ENCODE measurements around the gene GBGT1.

Gene GBGT1

GRCh38 chr9:133160742-133161546, 2.8 kb downstream of the GBGT1 start:
- DNase-seq (ENCODE audit: insufficient read length, low spot score) (peak; percentile 81), FAIRE-seq (no peak)
- TF ChIP-seq, protein P1, sequence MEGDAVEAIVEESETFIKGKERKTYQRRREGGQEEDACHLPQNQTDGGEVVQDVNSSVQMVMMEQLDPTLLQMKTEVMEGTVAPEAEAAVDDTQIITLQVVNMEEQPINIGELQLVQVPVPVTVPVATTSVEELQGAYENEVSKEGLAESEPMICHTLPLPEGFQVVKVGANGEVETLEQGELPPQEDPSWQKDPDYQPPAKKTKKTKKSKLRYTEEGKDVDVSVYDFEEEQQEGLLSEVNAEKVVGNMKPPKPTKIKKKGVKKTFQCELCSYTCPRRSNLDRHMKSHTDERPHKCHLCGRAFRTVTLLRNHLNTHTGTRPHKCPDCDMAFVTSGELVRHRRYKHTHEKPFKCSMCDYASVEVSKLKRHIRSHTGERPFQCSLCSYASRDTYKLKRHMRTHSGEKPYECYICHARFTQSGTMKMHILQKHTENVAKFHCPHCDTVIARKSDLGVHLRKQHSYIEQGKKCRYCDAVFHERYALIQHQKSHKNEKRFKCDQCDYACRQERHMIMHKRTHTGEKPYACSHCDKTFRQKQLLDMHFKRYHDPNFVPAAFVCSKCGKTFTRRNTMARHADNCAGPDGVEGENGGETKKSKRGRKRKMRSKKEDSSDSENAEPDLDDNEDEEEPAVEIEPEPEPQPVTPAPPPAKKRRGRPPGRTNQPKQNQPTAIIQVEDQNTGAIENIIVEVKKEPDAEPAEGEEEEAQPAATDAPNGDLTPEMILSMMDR (IDR thresholded peaks at IDR 0.05; ENCODE audit: insufficient read depth, missing control alignments) = peak; percentile 50

- DNase-seq (ENCODE audit: insufficient read length, low spot score) = no peak
- TF ChIP-seq, protein P1 (IDR thresholded peaks at IDR 0.05; ENCODE audit: insufficient read depth, missing control alignments) = no peak
- FAIRE-seq = no peak
Observed at GRCh38 chr9:133158695-133159094, 5.0 kb downstream of the GBGT1 start.

GRCh38 chr9:133155156-133155555, 8.6 kb downstream of the GBGT1 start:
- FAIRE-seq (no peak), DNase-seq (ENCODE audit: insufficient read length, low spot score) (no peak)
- TF ChIP-seq, protein P1 (IDR thresholded peaks at IDR 0.05; ENCODE audit: insufficient read depth, missing control alignments) = no peak

- TF ChIP-seq, protein P1 (IDR thresholded peaks at IDR 0.05; ENCODE audit: insufficient read depth, missing control alignments) = no peak
- FAIRE-seq (no peak), DNase-seq (ENCODE audit: insufficient read length, low spot score) (no peak)
Observed at GRCh38 chr9:133154097-133154989, 9.4 kb downstream of the GBGT1 start.

- no peak for DNase-seq (ENCODE audit: insufficient read length, low spot score)
- TF ChIP-seq, protein P1 (IDR thresholded peaks at IDR 0.05; ENCODE audit: insufficient read depth, missing control alignments) = no peak
- no peak for FAIRE-seq
Observed at GRCh38 chr9:133153227-133154096, 10.3 kb downstream of the GBGT1 start.

DNA sequence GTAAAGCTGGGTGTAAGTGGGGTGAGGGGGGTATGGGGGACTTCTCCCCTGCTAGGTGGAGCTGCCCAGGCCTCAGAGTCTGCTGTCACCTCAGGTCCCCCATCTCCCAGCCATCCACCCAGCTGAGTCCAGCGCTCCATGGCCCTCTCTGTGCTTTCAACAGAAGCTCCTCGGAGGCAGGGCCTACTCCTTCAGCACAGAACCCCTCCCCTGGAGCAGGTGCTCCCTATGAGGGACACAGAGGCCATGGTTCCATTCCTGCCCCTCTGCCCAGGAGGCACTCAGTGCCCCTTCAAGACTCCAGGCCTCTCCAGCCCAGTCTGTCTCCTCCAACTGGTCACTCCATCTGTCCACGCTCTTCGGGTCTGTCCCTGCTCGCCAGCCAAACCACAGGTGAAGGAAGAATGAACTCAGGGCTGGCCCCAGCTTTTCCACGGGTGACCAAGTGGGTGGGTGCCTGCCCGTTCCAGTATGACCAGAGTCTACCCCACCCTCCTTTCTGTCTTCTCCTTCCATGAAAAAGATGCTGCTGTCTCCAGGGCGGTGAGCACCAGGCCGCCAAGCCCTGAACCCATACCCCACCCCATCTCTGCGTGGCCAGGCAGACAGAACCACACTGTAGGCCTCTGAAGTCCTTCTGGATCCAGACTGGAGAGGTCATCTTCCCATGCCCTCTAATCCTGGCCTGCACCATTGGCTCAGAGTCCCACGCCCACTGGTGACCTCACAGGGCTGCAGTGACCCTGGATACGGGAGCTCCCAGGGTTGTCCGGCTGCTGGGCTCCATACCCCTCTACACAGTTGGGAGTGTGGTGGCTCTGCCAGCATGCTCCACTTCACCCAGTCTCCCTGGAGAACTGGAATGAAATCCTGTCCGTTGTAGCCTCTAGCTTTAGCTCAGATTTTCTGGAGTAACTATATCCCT, 11.9 kb downstream of the GBGT1 start:
- FAIRE-seq = no peak
- TF ChIP-seq, protein P1 (IDR thresholded peaks at IDR 0.05; ENCODE audit: insufficient read depth, missing control alignments) = no peak

More for the DNA sequence above, 11.9 kb downstream of the GBGT1 start:
- DNase-seq (ENCODE audit: insufficient read length, low spot score) = no peak
